Measurements from ENCODE around the gene NUAK1. TPM values are rescaled to one million over a fixed set of nuclear protein-coding genes. Genes with fewer than 3 reads are reported as not detected.

The NUAK1 gene
- total RNA-seq, 2 experiments from 2014 or later = not detected

DNA sequence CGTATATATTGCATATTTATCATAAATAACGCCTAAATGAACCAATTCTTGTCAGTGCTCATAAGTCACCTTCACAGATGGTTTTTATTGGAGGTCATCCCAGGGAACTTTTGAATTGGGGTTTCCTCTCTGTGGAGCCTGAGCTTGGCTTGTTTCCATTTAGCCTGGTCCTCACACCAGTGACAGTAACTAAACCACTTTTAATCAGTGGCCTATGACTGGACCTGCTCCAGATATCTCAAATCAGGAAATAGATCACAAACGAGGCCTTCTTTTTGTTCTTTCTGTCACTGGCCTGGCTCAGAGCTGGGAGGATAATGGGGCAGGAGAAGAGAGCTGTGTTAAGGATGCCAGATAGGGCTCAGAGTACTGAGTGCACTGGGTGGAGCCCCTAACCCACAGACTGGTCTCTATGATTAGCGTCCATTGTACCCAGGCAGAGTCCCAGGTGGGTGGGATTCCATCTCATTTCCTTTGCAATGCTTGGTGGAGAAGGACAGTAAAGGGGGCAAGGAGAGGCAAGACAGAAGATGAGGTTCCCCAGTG, 92.4 kb downstream of the NUAK1 start:
- CTCF ChIA-PET = no interaction called here

GRCh38 chr12:106045251-106045674, 93.5 kb downstream of the NUAK1 start:
- ChIA-PET POLR2A (no interaction called here), CTCF (no interaction called here)

More for the DNA sequence above, 92.4 kb downstream of the NUAK1 start:
- POLR2A ChIA-PET = no interaction called here

DNA sequence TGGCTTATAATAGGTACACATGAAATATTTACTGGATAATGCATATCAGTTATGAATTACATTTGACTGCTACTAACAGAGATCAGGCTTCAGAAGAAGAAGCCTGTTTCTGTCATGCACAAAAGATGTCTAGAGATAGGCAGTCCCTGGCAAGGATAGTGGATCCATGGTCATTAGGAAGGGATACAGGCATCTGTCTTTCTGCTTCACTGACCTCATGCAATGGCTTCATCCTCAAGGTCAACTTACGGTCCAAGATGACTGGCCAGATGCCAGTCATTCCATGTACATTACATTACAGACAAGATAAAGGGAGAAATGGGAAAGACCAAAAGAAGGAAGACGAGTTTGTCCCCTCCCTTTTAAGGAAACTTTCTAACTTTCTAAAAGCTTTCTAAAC, 94.0 kb downstream of the NUAK1 start:
- CTCF ChIA-PET = no interaction called here

DNA sequence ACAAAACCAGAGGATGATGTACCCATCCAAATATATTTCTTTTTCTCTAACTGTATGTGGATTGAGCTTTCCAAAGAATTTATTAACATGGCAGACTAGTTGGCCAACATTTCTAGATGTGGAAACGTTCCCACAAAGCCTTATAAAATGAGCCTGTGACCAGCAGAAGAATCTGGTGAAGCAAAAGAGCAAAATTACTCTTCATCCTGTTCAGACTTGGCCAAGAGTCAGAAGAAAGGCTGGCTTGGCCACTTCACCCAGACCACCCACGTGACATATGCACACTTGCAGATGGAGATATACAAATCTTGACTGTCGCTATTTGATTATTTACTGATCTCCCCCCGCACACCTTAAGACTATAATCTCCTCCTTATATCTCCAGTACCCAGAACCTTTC, 96.7 kb downstream of the NUAK1 start:
- POLR2A ChIA-PET = no interaction called here
- CTCF ChIA-PET = no interaction called here

More for the DNA sequence above, 94.0 kb downstream of the NUAK1 start:
- POLR2A ChIA-PET = no interaction called here

DNA sequence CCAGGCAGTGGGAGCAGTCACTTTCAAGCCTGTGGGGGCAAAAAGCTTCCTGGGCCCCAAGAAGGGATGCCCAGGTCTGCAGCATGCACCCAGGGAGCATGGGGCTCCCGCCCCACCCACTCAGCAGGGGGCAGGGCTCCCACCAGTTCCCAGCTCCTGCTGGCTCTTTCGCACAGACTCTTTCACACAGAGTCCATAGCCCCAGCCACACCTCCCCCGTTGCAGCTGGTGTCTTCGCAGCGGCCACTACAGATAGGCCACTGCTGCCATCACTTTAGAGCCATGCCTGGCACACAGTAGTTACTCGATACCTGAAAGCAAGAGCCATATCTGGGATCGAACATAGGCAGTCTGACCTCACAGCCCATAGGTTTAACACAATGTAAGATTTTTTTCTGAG, 98.2 kb downstream of the NUAK1 start:
- ChIA-PET POLR2A (no interaction called here), CTCF (no interaction called here)

DNA sequence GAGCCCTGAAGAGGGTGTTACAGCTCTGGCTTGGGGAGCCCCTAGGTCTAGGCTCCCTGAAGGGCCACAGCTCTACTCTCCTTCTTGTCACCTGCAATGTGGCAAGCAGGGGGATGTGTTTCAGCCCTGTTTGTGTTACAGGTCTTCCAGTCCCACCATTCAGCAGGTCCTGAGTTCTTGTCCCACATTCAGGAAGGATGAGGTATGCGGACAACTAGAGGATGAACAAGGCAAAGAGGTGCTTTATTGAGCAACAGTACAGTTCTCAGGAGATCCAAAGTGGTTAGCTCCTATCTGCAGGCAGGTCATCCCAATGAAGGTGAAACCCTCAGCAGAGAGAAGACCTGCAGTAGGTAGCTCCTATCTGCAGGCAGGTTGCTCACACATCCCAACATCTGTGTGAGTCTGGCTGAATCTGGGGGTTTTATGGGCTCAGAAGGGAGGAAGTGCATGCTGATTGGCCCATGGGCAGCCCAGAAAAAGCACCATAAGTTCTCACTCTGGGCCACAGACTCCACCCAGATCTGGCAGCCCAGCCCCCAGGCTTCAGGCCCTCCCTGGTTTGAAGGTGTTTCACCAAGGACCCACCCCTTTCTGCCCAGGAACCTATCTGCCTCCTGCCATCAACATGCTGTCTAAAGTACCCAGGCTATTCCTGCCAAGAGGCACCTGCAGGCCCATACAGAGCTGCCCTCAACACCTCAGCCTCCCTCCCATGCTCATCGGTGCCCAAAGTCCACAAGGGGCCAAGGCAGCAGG, 98.9 kb downstream of the NUAK1 start:
- POLR2A ChIA-PET = no interaction called here
- CTCF ChIA-PET = no interaction called here

DNA sequence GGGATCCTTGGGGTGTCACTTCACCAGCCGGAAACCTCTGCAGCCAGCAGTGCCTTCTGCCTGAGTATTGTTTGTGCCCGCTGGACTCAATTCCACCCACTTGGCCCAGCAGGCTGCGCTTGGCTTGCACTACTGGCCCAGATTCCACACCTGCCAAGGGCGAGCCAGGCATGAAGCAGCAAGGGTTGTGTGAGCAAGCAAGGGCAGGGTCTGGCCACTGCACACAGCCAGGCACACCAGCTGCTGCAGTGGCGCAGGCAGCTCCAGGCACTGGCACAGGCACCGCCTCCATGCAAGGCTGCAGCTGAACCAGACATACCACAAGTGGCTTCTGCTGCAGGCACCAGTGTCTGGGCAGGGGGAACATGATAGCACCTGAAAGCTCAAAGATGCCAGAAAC, 99.5 kb downstream of the NUAK1 start:
- ChIA-PET CTCF (no interaction called here), POLR2A (no interaction called here)

DNA sequence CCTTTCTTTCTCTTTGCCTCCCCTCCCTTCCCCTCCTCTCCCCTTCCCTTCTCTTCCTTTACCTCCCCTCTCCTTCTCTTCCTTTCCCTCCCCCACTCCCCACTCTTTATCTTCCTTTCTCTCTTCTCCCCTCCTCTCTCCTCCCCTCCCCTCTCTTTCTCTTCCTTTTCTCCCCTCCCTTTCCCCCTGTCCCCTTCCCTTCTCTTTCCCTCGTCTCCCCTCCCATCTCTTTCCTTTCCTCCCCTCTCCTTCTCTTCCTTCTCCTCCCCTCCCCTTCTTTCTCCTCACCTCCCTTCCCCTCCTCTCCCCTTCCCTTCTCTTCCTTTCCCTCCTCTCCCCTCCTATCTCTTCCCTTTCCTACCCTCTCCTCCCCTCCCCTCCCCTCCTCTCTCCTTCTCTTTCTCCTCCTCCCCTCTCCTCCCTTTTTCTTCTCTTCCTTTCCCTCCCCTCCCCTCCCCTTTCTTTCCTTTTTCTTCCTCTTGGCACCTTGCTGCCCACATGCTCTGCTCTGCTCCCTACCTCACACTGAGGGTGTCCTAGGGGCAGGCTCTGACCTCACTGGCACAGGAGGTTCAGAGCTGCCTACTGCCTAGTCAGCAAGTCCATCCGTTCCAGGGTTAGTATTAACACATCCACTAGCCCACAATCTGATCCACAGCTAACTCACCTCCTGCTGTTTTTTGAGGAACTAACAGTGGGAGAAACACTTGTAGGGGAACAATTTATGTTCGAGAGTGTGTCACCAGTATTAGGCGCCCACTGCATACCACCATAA, 101.0 kb downstream of the NUAK1 start:
- POLR2A ChIA-PET = no interaction called here
- CTCF ChIA-PET = no interaction called here

DNA sequence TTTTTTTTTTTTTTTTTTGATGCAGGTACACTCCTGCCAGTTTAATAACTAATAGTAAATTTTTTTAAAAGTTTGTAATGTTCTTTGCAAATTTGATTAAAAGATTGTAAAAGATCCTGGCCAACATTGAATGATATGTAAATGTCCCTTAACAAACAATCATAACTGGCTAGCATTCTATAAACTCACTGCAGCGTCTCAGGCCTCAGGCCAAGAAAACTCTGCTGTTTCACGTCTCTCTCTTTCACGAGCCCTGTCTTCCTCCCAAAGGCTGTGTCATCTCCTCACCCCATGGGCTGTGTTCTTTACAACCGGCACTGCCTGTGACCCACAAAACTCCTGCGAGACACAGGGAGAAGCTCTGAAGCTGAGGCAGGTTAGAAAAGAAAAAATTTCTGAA, 103.3 kb downstream of the NUAK1 start:
- ChIA-PET CTCF (no interaction called here), POLR2A (no interaction called here)

DNA sequence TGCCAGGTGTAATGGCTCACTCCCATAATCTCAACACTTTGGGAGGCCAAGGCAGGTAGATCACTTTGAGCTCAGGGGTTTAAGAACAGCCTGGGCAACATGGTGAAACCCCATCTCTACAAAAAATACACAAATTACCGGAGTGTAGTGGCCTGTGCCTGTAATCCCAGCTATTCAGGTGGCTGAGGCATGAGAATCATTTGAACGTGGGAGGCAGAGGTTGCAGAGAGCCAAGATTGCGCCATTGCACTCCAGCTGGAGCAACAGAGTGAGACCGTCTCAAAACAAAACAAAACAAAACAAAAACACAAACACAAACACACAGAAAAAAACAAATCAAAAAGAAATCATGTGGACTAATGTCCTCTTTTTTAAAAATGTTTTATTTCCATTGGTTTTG, 104.4 kb downstream of the NUAK1 start:
- ChIA-PET CTCF (no interaction called here), POLR2A (no interaction called here)

GRCh38 chr12:106033161-106033675, 105.5 kb downstream of the NUAK1 start:
- ChIA-PET POLR2A (no interaction called here), CTCF (no interaction called here)

- ChIA-PET CTCF (no interaction called here), POLR2A (no interaction called here)
Measured at GRCh38 chr12:106032623-106032925, 106.2 kb downstream of the NUAK1 start.

- ChIA-PET POLR2A (no interaction called here), CTCF (no interaction called here)
Measured at GRCh38 chr12:106031761-106032622, 106.8 kb downstream of the NUAK1 start.

DNA sequence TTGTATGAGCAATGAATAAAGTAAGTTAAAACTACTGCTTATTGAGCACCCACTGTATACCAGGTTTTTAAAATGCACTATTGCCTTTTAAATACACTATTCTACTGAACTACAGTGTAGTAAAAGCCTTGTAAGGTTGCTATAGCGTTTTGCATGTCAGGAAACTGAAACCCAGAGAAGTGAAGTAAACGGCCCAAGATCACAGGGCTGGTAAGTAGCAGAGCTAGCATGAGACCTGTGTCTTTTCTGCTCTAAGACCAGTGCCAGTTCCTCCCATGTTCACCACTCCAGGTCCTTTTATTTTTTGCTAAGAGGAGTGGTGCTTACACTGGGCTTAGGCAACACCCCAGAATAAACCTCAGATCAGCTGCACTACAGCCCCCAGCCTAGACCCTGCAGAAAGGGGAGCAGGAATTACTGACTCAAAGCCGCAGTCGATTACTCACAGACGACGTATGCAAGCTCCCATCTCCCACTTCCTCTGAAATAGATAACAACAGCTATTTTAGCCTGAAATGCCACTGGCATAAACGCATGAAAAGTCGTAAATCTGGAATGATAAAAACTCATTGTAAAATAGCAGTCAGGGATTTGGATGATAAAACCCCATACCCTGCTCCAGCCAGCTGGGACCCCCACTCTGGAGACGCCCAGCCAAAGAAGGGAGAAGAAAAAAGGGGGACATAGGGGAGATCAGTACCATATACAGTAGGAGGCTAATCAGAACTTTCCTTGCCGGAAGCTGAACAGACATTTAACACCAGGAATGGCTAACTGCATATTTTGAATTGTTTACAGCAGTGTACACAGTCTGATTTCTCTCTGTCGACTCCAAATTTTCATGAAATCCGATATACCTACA, 108.3 kb downstream of the NUAK1 start:
- POLR2A ChIA-PET = no interaction called here
- CTCF ChIA-PET = no interaction called here

GRCh38 chr12:106029532-106029931, 109.2 kb downstream of the NUAK1 start:
- CTCF ChIA-PET = no interaction called here
- POLR2A ChIA-PET = no interaction called here

DNA sequence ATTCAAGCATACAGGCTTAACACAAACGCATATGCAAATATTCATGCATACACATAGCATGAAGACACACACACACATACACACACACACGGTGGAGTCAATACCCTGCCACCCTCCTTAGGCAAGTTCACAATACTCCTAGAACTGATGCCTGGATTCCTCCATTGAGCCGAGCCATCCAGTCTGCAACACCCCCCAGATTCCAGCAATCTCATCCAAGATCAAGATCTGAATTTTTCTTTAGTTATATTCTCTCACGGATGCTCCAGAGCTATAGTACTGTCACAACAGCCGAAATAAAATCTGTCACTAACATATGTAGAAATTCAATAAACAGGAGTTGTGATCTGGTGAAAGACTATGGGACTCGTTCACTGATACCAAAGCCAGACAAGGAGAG, 110.8 kb downstream of the NUAK1 start:
- ChIA-PET CTCF (no interaction called here), POLR2A (no interaction called here)

DNA sequence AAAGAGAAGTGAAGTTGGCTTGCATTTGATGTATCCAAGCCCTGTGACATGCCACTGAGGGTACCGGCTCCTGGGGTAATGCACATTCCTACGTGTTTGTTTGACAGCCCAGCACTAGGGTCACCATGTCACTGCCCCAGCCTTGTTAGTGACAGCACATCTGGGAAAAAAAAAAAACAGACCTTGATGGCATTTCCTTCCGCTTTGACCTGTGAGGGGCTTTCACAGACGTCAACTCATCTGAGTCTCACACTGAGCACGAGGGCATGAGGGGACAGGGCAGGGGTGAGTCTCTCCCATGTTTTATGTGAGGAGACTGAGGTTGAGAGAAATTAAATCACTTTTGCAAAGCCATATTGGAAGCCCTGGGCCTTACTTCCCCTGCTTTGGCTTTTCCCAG, 111.5 kb downstream of the NUAK1 start:
- POLR2A ChIA-PET = no interaction called here
- CTCF ChIA-PET = no interaction called here

- CTCF ChIA-PET = no interaction called here
- POLR2A ChIA-PET = no interaction called here
Measured at GRCh38 chr12:106025129-106025528, 113.6 kb downstream of the NUAK1 start.

GRCh38 chr12:106023039-106023438, 115.7 kb downstream of the NUAK1 start:
- CTCF ChIA-PET = no interaction called here
- POLR2A ChIA-PET = no interaction called here

DNA sequence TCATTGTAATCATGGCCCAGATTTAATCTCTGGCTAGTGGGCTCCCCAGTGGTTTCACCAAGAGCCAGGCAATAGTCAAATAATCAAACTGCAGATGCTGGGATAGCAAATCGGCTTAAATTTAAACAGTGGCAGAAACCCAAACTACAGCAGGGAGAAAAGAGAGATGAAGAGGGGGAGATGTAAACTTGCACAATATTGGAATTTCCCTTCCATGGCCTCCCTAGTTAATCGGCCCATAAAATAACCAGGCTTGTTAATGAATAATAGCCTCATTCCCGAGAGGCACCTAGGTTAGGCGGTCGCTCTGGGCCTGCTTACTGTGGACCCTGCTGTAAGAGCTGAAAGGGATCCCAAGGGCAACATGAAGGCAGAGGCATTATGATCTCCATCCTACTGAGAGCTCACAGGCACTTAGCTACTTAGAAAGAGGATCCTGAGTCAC, 116.2 kb downstream of the NUAK1 start:
- ChIA-PET POLR2A (no interaction called here), CTCF (no interaction called here)

Measured in activated CD8-positive, alpha-beta memory T cell treated with anti-CD3 and anti-CD28 coated beads for 36 hours (primary cell).